ENCODE results near the gene IMMP2L.
A peak's percentile ranks its signal among the peaks of the same experiment; 100 is the strongest.
"Not testable (repeated sequence)": the region's sequence is repeated elsewhere in the genome, so short reads cannot be mapped to it uniquely, and the experiment has no call there.

IMMP2L gene

GRCh38 chr7:111470998-111471397 lies 91.3 kb downstream of the IMMP2L start:
- no peak for DNase-seq
- H3K36me3 Mint-ChIP-seq (ENCODE audit: low read depth), result peaks cover 19% of the 10 kb centered on the region
- peaks cover 28% of the 10 kb centered on the region for H3K9me3 Mint-ChIP-seq
- no peaks in the 10 kb centered on the region for H3K4me1 Mint-ChIP-seq
- TF ChIP-seq CTCF (IDR thresholded peaks at IDR 0.05), result no peak
- no peak overlapping the region for H3K4me3 Mint-ChIP-seq
- H3K27me3 Mint-ChIP-seq (ENCODE audit: low read depth, poor library complexity), result no peaks in the 10 kb centered on the region
- no peak overlapping the region for H3K27ac Mint-ChIP-seq

GRCh38 chr7:111469894-111470293 lies 92.4 kb downstream of the IMMP2L start:
- H3K9me3 Mint-ChIP-seq, result peaks cover 28% of the 10 kb centered on the region
- DNase-seq; H3K4me3 Mint-ChIP-seq; H3K27me3 Mint-ChIP-seq (ENCODE audit: low read depth, poor library complexity); H3K27ac Mint-ChIP-seq; H3K4me1 Mint-ChIP-seq: not testable (repeated sequence)
- H3K36me3 Mint-ChIP-seq (ENCODE audit: low read depth), result peaks cover 19% of the 10 kb centered on the region

DNA sequence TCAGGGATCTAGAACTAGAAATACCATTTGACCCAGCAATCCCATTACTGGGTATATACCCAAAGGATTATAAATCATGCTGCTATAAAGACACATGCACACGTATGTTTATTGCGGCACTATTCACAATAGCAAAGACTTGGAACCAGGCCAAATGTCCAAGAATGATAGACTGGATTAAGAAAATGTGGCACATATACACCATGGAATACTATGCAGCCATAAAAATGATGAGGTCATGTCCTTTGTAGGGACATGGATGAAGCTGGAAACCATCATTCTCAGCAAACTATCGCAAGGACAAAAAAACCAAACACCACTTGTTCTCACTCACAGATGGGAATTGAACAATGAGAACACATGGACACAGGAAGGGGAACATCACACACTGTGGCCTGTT lies 96.5 kb downstream of the IMMP2L start:
- not testable (repeated sequence) for H3K27me3 Mint-ChIP-seq (ENCODE audit: low read depth, poor library complexity); H3K27ac Mint-ChIP-seq; DNase-seq; H3K4me1 Mint-ChIP-seq; H3K4me3 Mint-ChIP-seq
- Mint-ChIP-seq H3K9me3 (peaks cover 19% of the 10 kb centered on the region), H3K36me3 (ENCODE audit: low read depth) (peaks cover 14% of the 10 kb centered on the region)

DNA sequence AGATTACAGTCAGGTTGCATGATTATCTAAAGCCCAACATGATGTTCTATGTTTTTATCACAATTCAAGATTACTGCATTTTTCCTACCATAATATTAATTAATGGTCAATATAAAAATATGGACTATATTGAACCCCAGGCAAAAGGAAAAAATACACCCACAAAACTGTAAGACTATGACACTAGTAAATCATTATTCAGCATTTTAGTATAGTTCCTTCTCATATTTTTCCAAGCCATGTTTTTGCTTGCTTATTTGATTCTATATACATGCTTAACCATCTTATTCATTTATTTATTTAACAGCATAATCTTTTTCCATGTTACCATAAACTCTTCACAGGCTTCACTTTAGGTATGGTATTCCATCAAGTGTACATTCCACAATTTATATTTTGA lies 101.6 kb downstream of the IMMP2L start:
- H3K9me3 Mint-ChIP-seq, result no peaks in the 10 kb centered on the region
- no peaks in the 10 kb centered on the region for H3K36me3 Mint-ChIP-seq (ENCODE audit: low read depth)
- no peak overlapping the region for H3K4me3 Mint-ChIP-seq
- no peaks in the 10 kb centered on the region for H3K27me3 Mint-ChIP-seq (ENCODE audit: low read depth, poor library complexity)
- no peak for DNase-seq
- H3K4me1 Mint-ChIP-seq, result peaks cover 11% of the 10 kb centered on the region
- TF ChIP-seq CTCF (IDR thresholded peaks at IDR 0.05), result no peak
- H3K27ac Mint-ChIP-seq, result no peak overlapping the region

DNA sequence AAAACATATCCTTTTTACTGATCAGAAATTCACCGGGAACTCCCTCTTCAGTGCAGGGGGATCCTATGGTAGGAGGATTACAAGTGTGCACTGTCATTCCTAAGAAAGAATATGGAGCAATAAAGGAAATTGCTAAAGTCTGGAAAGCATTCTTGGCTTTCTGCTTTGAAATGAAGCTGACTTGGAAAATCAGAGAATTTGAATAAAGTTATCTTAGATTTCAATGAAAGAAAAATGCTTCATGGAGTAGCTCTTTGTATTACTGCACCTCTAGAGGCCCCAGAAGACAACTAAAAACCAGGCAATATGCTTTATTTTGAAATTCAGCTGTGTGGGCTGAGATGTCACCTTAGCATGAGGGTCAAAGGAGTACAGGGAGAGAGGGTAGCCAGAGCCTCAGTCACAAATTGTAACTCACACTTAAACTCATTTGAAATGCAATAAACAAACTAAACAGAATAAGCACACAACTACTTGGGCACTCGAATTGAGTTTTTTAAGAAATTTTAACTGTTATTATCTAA lies 102.5 kb downstream of the IMMP2L start:
- H3K9me3 Mint-ChIP-seq, result no peaks in the 10 kb centered on the region
- no peak for TF ChIP-seq CTCF (IDR thresholded peaks at IDR 0.05)
- DNase-seq, result no peak
- H3K27ac Mint-ChIP-seq, result peak overlapping the region; percentile 94
- peaks cover 11% of the 10 kb centered on the region for H3K4me1 Mint-ChIP-seq
- no peaks in the 10 kb centered on the region for H3K36me3 Mint-ChIP-seq (ENCODE audit: low read depth)
- H3K4me3 Mint-ChIP-seq, result no peak overlapping the region
- H3K27me3 Mint-ChIP-seq (ENCODE audit: low read depth, poor library complexity), result no peaks in the 10 kb centered on the region

DNA sequence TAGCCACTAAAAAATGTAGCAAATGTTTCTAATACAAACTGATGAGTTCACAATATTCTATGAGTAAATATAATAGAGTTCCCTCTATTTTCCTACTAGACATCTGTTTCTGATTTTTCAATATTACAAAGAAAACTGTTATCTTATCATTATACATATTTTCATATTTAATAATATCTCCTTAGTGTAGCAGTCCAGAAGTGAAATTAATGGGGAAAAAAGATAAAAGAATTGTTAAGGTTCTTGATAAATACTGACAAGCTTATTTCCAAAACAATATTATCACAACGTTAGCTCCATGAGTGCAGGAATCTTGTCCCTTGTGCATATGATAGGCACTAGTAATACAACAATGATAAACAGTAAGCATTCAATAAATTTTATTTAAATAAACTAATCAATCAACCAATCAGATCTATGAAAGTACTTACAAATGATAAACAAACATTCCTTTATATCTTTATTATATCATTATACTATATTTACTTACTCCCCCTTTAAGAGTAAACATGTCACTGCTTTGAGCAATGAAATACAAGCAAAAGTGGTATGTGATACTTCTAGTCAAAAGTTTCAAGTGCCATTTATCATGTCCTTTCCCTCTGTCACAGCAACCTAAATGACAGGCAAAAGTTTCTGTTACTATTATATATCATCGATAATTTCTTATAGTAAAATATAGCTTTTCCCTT lies 103.1 kb downstream of the IMMP2L start:
- no peaks in the 10 kb centered on the region for H3K36me3 Mint-ChIP-seq (ENCODE audit: low read depth)
- peaks cover 11% of the 10 kb centered on the region for H3K4me1 Mint-ChIP-seq
- H3K27me3 Mint-ChIP-seq (ENCODE audit: low read depth, poor library complexity), result no peaks in the 10 kb centered on the region
- H3K27ac Mint-ChIP-seq, result peak overlapping the region; percentile 94
- H3K9me3 Mint-ChIP-seq, result no peaks in the 10 kb centered on the region
- no peak for DNase-seq
- H3K4me3 Mint-ChIP-seq, result no peak overlapping the region
- no peak for TF ChIP-seq CTCF (IDR thresholded peaks at IDR 0.05)

DNA sequence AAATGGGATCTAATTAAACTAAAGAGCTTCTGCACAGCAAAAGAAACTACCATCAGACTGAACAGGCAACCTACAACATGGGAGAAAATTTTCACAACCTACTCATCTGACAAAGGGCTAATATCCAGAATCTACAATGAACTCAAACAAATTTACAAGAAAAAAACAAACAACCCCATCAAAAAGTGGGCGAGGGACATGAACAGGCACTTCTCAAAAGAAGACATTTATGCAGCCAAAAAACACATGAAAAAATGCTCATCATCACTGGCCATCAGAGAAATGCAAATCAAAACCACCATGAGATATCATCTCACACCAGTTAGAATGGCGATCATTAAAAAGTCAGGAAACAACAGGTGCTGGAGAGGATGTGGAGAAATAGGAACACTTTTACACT lies 111.6 kb downstream of the IMMP2L start:
- H3K27me3 Mint-ChIP-seq (ENCODE audit: low read depth, poor library complexity); H3K27ac Mint-ChIP-seq; H3K36me3 Mint-ChIP-seq (ENCODE audit: low read depth); DNase-seq; H3K4me1 Mint-ChIP-seq; H3K4me3 Mint-ChIP-seq: not testable (repeated sequence)
- H3K9me3 Mint-ChIP-seq, result peaks cover 15% of the 10 kb centered on the region

- H3K27me3 Mint-ChIP-seq (ENCODE audit: low read depth, poor library complexity); H3K27ac Mint-ChIP-seq; H3K4me3 Mint-ChIP-seq; DNase-seq; H3K36me3 Mint-ChIP-seq (ENCODE audit: low read depth); H3K4me1 Mint-ChIP-seq: not testable (repeated sequence)
- peaks cover 21% of the 10 kb centered on the region for H3K9me3 Mint-ChIP-seq
Measured at GRCh38 chr7:111447502-111447901, 114.8 kb downstream of the IMMP2L start.

Data from nephron progenitor cell (in vitro differentiated cells).